ENCODE measurements around the gene PTPRN.

The PTPRN gene

DNA sequence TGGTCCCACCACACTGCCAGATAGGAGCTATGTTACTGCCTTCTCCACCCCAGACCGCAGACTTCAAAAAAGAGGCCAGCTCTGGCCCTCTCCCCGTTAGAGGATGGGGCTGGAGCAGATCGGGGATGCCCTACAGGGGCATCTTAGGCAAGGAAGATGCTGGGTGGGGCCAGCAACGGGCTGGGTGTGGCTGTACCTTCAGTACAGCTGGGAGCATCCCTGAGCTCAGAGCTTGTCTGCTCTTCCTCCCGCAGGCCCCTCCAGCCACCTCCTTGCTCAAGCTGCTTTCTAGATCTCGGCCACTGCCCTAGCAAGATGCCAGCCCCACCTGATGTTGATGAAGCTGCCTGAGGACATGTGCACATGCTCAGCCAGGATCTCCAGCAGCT is 9.8 kb downstream of the PTPRN start:
- DNase-seq (ENCODE audit: extremely low spot score) = no peak
- ChIA-PET POLR2A (no interaction called here), CTCF (interaction anchor here (0.6 to 1.2 kb wide), 3 partner anchors 58 to 141 kb away, joined by 3 to 5 read pairs (median 3); no protein-coding TSS in a partner anchor)
- TF ChIP-seq, protein P1, sequence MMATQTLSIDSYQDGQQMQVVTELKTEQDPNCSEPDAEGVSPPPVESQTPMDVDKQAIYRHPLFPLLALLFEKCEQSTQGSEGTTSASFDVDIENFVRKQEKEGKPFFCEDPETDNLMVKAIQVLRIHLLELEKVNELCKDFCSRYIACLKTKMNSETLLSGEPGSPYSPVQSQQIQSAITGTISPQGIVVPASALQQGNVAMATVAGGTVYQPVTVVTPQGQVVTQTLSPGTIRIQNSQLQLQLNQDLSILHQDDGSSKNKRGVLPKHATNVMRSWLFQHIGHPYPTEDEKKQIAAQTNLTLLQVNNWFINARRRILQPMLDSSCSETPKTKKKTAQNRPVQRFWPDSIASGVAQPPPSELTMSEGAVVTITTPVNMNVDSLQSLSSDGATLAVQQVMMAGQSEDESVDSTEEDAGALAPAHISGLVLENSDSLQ (IDR thresholded peaks at IDR 0.05) = no peak
- TF ChIP-seq FOXK2 (IDR thresholded peaks at IDR 0.05) (no peak), HDGF (IDR thresholded peaks at IDR 0.05; ENCODE audit: borderline replicate concordance) (no peak), FOXM1 (IDR thresholded peaks at IDR 0.05; ENCODE audit: borderline replicate concordance) (no peak), SP1 (IDR thresholded peaks at IDR 0.05) (no peak), ELF4 (IDR thresholded peaks at IDR 0.05) (no peak)

DNA sequence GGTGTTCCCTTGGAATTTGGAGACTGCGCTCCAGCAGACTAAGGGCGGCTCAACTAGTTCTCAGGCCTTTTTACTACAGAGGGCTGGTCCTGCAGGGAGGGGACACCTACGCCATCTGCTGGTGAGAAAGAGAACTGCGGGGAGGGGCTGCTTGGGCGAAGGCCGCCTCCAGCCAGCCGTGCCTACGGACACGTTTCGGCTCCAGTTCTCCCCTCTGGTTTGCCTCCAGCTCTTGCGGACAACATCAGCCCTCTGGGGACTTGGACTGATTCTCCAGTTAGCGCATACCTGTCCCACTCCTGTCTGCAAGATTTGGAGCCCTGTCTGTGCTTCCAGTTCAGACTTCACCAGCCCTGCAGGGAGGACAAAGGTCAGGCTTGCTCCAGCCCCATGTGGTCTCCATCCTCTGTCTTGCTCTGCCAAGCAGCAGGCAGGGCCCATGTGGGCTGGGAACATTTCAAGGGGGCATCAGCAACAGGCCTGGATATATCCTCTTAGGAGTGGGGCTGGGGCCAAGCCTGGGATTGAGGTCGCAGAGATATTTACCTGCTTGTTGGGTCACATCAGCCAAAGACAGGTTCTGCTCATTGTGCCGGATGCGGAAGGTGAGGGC is 10.3 kb downstream of the PTPRN start:
- ChIA-PET POLR2A (no interaction called here), CTCF (interaction anchor here (0.5 to 1.0 kb wide), 3 partner anchors 58 to 387 kb away, joined by 3 read pairs; no protein-coding TSS in a partner anchor)
- TF ChIP-seq L3MBTL2 (conservative IDR thresholded peaks at IDR 0.05) (no peak), ARNT (IDR thresholded peaks at IDR 0.05) (no peak)
- peak; percentile 91 for DNase-seq (ENCODE audit: extremely low spot score)

DNA sequence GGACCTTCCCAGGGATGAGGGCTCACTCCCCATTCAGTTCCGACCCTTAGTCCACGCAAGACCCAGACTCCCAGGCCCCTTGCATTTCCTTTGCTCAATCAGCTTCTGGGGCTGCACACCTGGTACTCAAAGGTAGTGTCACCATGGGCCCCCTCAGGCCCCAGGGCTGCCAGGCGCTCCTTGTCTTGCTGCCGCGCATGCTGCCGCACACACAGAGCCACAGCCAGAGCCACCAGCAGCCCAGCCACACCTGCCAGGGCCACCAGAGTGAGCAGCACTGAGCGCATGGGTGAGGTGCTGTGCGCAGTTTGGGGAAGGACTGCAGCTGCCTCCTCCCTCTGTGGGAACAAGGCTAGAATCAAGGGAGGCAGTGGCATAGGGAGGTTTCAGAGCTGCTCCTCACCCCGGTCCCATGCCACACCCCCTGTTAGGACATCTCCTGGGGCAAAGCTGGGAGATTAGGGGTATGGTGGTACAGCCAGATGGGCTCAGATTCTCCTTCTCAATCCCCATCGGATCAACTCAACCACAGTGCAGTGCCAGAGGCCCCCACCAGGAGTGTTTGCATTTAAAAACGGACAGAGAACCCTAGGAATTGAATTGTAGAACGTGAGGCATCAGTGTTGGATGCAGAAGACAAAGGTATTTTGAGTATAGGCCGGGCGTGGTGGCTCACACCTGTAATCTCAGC is 11.3 kb downstream of the PTPRN start:
- POLR2A ChIA-PET = interaction anchor here (1.0 kb wide), 1 partner anchor 20 kb away, joined by 3 read pairs; no protein-coding TSS in a partner anchor
- DNase-seq (ENCODE audit: extremely low spot score) = no peak
- CTCF ChIA-PET = no interaction called here

DNA sequence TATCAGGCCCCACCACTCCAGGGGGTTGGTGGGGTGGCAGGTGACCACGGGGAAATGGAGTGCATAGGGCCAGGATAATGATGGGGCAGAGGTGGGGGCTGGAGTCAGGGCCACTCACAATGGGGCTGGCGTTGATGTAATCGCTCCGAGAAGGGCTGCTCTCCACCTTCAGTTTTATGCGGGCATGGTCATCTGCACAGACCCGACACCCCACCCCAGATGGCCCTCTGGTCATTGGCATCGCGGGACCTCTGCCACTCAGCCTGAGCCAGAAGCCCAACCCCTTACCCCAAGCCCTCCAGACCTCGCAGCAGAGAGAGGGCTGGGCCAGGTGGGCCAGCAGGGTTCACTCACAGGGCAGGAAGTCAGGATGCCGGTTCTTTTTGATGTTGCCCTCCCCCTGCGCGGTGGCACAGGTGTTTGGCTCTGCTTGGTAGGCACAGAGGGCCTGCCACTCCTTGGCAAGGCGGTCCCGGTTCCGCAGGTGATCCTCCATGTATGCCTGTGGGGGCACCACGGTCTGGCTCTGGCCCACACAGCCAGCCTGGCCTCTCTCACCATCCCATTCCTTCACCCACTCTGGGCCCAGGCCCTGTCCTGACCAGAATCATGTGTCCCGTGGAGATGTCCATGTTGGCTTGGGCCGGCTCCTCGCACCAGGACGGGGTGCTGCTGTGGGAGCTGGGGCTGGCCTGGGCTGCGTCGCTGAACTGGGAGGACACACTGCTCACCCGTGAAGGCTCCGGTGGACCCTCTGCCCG is 12.4 kb downstream of the PTPRN start:
- CTCF ChIA-PET = no interaction called here
- POLR2A ChIA-PET = interaction anchor here (1.0 kb wide), 1 partner anchor 19 kb away, joined by 3 read pairs; no protein-coding TSS in a partner anchor
- no peak for DNase-seq (ENCODE audit: extremely low spot score)
- TF ChIP-seq FOXK2 (IDR thresholded peaks at IDR 0.05) = no peak
- no peak for TF ChIP-seq ZNF384 (IDR thresholded peaks at IDR 0.05)
- TF ChIP-seq, protein P1 (IDR thresholded peaks at IDR 0.05) = no peak
- no peak for TF ChIP-seq FOXM1 (IDR thresholded peaks at IDR 0.05; ENCODE audit: borderline replicate concordance)
- no peak for TF ChIP-seq CTBP1 (IDR thresholded peaks at IDR 0.05; ENCODE audit: borderline replicate concordance)
- TF ChIP-seq BHLHE40 (IDR thresholded peaks at IDR 0.05; ENCODE audit: borderline replicate concordance) = no peak
- no peak for TF ChIP-seq TARDBP (IDR thresholded peaks at IDR 0.05)

More for the DNA sequence above, 11.3 kb downstream of the PTPRN start:
- TF ChIP-seq L3MBTL2 (conservative IDR thresholded peaks at IDR 0.05) (no peak), NFRKB (IDR thresholded peaks at IDR 0.05) (no peak), FOXK2 (IDR thresholded peaks at IDR 0.05) (no peak), CTBP1 (IDR thresholded peaks at IDR 0.05; ENCODE audit: borderline replicate concordance) (no peak), SP1 (IDR thresholded peaks at IDR 0.05) (no peak), TARDBP (IDR thresholded peaks at IDR 0.05) (no peak), ELF4 (IDR thresholded peaks at IDR 0.05) (no peak), HDGF (IDR thresholded peaks at IDR 0.05; ENCODE audit: borderline replicate concordance) (no peak), LEF1 (IDR thresholded peaks at IDR 0.05; ENCODE audit: borderline replicate concordance) (no peak), BHLHE40 (IDR thresholded peaks at IDR 0.05; ENCODE audit: borderline replicate concordance) (no peak), FOXM1 (IDR thresholded peaks at IDR 0.05; ENCODE audit: borderline replicate concordance) (no peak), FOXA1 (IDR thresholded peaks at IDR 0.05) (no peak), ZNF384 (IDR thresholded peaks at IDR 0.05) (no peak), SUZ12 (IDR thresholded peaks at IDR 0.05) (no peak), ARNT (IDR thresholded peaks at IDR 0.05) (no peak)
- TF ChIP-seq, protein P1 (IDR thresholded peaks at IDR 0.05) = no peak

DNA sequence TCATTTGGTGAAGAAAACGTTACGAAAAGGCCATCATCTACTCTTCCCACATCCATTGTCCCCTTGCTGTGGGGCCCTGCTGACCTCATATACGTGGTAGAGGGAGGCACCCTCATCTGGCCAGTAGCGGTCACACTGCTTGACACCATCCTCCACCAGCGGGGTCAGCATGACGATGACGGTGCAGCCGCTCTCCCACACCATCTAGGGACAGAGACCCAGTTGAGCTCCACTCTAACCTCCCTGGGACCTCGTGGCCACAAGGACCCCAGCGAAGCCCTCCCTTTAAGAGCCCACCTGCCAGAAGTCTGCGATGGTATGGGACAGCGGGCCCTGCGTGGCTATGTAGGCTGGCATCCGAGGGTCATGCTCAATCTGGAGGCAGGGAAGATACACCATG is 13.1 kb downstream of the PTPRN start:
- POLR2A ChIA-PET = interaction anchor here (3.8 kb wide), 1 partner anchor 18 kb away, joined by 22 read pairs; the partner anchor contains the start of gene DNAJB2
- DNase-seq (ENCODE audit: extremely low spot score) = no peak
- CTCF ChIA-PET = interaction anchor here (1.9 to 3.2 kb wide), 2 partner anchors 17 to 51 kb away, joined by 7 to 36 read pairs; partner anchors contain the start of genes DNAJB2, GLB1L and STK16
- TF ChIP-seq ELF4 (IDR thresholded peaks at IDR 0.05) (no peak), L3MBTL2 (conservative IDR thresholded peaks at IDR 0.05) (no peak), SP1 (IDR thresholded peaks at IDR 0.05) (no peak), BHLHE40 (IDR thresholded peaks at IDR 0.05; ENCODE audit: borderline replicate concordance) (no peak), FOXK2 (IDR thresholded peaks at IDR 0.05) (no peak), ZNF384 (IDR thresholded peaks at IDR 0.05) (no peak), FOXA1 (IDR thresholded peaks at IDR 0.05) (no peak)
- TF ChIP-seq, protein P1 (IDR thresholded peaks at IDR 0.05) = no peak

Measured in HEK293T (cell line).